ENCODE data around the gene SPATA21. TPM values are rescaled to one million over a fixed set of nuclear protein-coding genes. Genes with fewer than 3 reads are reported as not detected.
"Not testable (repeated sequence)": the region's sequence is repeated elsewhere in the genome, so short reads cannot be mapped to it uniquely, and the experiment has no call there.

Gene SPATA21, protein sequence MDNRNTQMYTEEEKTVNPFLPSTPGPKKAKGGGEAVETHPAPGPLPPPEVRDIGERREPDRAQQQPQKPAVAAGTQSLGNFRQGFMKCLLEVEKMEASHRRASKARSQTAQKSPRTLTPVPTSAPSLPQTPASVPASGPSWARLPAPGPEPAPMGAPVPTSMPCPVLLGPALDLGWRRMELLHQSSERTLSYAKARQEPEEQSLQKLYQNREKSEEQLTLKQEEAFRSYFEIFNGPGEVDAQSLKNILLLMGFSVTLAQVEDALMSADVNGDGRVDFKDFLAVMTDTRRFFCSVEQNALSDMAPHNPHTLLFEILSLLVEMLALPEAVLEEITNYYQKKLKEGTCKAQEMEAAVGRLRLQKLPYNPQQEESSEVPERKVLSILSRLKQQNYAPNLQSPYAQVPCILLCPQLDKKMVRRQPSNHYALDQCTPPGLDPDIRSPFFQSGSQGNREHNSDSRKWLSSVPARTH
- total RNA-seq = not detected

DNA sequence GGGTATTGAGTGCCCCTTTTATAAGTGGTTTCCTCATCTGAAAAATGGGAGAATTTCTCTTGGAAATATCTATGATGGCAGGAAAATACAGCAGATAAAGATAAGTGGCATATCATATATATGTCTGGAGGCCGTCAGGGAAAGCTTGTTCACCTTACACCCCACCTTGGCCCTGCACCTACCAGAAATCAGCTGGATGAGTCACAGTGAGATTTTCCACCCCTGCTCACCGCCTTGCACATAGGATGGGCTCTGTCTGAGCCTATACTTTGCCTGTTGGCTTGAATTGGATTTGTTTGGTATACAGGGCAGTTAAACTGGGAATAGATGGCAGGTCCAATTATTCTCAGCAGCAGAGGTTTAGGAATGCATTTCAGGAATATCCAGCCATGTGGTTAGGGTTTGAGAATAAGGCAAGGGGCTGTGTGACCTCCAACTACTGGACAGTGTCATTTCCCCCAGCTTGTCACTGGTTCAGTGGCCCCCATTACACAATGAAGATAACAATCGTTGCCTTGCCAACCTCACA lies at the start of gene SPATA21:
TSS of gene SPATA21 (minus strand) at position 479 of the 529 bp plus-strand sequence. CDS start 6,053 bp downstream, outside the sequence.
- DNase-seq = no peak

GRCh38 chr1:16487011-16487410 lies 49.8 kb upstream of the SPATA21 start:
- not testable (repeated sequence) for DNase-seq

DNA sequence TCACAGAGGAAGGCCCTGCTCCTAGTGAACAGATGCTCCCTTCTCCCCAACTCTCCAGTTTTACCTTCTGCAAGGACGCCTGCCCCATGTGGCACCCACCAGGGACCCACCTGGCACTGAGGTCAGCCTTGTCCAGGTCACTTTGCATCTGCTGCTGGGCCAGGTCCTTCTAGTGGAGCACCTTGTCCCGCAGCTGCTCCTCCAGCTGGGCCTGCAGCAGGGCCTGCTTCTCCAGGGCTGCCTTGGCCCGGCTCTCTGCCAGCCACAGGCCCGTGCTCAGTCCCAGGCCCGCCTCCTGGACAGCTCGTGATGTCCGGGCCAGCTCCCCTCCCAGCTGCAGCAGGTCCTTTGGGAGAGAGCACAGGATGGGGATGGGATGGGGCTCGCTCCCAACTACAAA lies 49.1 kb upstream of the SPATA21 start:
- not testable (repeated sequence) for DNase-seq

GRCh38 chr1:16484931-16485330 lies 47.7 kb upstream of the SPATA21 start:
- DNase-seq = no peak

DNA sequence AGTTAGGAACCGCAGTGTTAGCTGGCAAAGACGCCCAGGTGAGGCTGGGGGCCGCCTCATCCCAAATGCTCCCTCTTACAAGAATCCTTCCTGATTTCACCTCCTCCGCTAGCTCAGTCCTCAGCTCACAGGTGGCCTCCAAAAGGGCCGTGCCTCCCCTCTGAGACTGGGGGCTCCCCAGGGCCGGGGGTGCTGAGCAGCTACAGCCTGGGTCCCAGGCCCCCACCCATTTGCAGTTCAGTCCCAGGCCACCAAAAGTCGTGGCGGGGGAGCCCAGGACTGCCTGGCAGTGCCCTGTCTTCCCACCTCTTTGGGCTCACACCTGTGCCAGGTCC lies 47.2 kb upstream of the SPATA21 start:
- DNase-seq = no peak

DNA sequence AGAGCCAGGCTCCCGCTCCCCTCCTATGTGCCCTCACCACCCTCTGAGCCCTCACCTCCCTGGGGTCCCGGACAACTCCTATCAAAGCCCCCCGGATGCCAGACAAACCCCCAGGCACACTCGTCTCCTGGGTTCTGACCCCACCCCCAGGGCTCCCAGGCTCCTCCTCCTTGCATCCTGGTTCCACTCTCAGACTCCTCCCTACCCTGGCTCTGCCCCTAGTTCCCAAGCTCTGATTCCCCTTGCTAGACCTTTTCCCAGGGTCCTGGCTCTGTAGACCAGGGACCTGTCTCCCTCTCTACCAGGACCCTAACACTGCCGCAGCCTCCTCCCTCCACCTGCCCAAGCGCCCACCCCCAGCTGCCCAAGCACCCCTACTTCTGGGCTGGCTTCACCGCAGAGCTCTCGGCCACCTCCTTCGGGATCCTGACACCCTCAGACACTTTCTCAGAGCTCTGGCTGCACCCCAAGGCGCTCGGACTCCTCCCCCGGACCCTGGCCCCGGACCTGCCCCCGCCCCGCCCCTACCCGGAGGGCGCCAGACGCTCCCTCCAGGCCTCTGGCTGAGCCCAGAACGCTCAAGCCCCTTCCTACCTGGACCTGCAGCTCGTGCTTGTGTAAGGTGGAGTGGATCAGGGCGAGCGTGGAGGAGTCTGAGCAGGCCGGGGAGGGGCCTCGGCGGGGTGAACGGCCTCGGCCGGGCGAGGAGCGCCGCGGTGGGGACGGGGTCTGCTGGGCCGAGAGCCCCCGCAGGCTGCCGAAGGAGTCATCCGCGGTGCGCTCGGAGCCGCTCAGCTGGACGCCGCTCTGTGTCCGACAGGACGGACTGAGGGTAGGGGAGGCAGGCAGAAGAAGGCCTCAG lies 46.6 kb upstream of the SPATA21 start:
- DNase-seq = not testable (repeated sequence)

GRCh38 chr1:16483146-16483545 lies 45.9 kb upstream of the SPATA21 start:
- DNase-seq = not testable (repeated sequence)

DNA sequence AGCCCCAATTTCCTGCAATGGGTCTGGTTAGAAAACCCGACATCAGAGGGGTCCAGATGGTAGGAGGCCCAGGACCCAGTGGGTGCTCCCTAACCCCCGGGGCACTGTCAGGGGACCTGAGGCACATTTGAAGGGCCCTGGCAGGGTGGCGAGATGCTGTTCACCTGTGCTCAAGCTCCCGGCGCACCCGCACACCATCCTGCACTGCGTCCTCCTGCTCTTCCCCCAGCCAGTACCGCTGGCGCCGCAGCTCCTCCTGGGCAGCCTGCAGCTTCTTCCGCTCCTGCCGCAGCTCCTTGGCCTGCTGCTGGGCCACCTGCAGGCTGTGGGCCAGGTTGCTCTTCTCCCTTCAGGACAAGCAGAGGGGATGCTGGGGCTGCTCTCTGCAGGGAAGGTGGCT lies 40.9 kb upstream of the SPATA21 start:
- DNase-seq = no peak

- not testable (repeated sequence) for DNase-seq
Measured at GRCh38 chr1:16475771-16476770, 38.8 kb upstream of the SPATA21 start.

- DNase-seq = not testable (repeated sequence)
Measured at GRCh38 chr1:16474891-16475290, 37.7 kb upstream of the SPATA21 start.

- no peak for DNase-seq
Measured at GRCh38 chr1:16474166-16474800, 37.1 kb upstream of the SPATA21 start.

- no peak for DNase-seq
Measured at GRCh38 chr1:16468558-16468957, 31.3 kb upstream of the SPATA21 start.

DNA sequence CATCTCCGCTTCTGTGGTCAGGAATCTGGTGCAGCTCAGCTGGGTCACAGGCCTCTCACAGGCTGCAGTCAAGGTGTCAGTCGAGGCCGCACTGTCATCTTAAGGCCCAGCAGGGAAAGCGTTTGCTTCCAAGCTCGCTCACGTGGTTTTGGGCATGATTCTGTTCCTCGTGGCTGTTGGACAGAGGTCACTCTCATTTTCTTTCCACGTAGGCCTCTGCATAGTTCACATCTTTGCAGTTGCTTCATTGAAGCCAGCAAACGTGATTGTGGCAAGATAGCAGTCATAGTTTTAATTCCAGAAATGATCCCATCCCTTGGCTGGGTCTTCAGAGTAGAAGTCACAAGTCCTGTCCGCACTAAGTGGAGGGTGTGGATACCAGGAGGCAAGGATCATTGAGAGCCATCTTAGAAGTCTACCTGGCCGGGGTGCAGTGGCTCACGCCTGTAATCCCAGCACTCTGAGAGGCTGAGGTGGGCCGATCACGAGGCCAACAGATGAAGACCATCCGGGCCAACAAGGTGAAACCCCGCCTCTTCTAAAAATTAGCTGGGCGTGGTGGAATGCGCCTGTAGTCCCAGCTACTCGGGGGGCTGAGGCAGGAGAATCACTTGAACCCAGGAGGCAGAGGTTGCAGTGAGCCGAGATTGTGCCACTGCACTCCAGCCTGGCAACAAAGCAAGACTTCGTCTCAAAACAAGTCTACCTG lies 27.8 kb upstream of the SPATA21 start:
- no peak for DNase-seq

DNA sequence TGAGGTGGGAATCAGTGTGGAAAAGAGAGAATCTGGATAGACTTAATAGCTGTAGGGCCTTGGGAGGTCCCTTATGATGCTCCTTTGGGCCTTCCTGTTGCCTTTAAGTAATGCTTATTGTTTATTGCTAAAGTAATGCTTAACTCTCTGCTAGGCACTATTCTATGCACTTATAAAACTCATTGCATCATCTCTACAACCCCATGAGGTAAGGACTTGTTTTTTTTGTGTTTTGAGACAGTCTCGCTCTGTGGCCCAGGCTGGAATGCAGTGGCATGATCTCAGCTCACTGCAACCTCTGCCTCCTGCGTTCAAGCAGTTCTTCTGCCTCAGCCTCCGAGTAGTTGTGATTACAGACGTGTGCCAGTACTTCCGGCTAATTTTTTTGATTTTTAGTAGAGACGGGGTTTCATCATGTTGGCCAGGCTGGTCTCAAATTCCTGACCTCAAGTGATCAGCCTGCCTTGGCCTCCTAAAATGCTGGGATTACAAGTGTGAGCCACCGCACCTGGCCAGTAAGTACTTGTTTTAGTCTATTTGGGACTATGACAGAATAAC lies 25.6 kb upstream of the SPATA21 start:
- DNase-seq = no peak

DNA sequence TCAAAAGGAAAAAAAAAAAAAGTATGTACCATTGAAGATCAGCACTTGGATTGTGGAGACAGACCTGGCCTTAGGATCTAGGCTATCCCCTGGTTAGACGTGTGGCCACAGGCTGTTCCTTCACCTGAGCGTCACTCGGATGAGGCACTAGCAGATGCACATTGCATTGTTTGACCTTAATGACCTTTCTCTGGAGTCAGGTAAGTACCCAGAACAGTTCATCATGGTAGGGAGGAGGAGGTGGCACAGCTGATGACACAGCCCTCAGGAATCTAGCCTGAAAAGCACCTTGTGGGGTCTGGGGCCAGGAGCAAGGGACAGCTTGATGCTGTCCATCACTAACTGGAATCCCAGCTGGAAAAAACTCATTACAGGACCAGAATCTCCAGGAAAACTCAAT lies 24.5 kb upstream of the SPATA21 start:
- no peak for DNase-seq

- no peak for DNase-seq
Measured at GRCh38 chr1:16459352-16459925, 22.2 kb upstream of the SPATA21 start.

DNA sequence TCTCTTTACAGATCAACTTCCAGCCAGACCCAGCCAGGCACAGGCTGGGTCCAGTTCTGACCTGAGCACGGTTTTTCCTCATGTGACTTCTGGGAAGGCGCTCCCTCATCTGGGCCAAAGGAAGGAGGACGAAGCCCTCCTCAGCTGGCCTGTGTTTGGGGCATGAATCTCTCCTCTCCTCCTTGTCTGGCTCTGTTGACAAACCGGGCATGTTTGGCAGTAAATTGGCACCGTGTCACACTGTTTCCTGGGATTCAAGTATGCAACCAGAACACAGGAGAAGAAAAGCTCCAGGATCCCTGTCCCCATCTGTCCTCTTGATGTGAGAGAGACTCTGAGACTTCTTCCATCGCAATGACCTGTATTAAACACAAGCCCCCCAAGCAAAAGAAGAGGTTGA lies 21.6 kb upstream of the SPATA21 start:
- no peak for DNase-seq

GRCh38 chr1:16456151-16456550 lies 18.9 kb upstream of the SPATA21 start:
- DNase-seq = not testable (repeated sequence)

- DNase-seq = not testable (repeated sequence)
Measured at GRCh38 chr1:16454909-16455308, 17.7 kb upstream of the SPATA21 start.
